MCF 10A (cell line): Measurements from ENCODE around the gene GLI2. TPM values are rescaled to one million over a fixed set of nuclear protein-coding genes. Genes with fewer than 3 reads are reported as not detected.

Experiments used
- BruUV-seq: library from RNA; stranded (reverse); fragments of 400-500 nt; replicated peaks from 2 replicates; lab custom pipeline; 2021; lab: Mats Ljungman, UMichigan
- CTCF ChIA-PET: fragments of 300-600 bp; sonication (Branson Sonifier 250); formaldehyde crosslinking; extraction: SDS; loops from one replicate; lab custom pipeline; 2021; ENCODE audit warnings: antibody characterized with exemption, inconsistent platforms; lab: Yijun Ruan, JAX
- POLR2A ChIA-PET: fragments of 300-600, 350-650 bp; sonication (Branson Sonifier 250); formaldehyde crosslinking; extraction: SDS; loops from one replicate; lab custom pipeline; 2020; ENCODE audit warnings: antibody characterized with exemption, inconsistent platforms; lab: Yijun Ruan, JAX
- DNase-seq: peaks from one replicate; pipeline ENCODE4 v3.0.0-alpha.2; 2018; ENCODE audit not compliant: unreplicated experiment
- H3K27ac Mint-ChIP-seq: one replicate; pipeline ENCODE4 v1.8.0; 2022; ENCODE audit warnings: mild to moderate bottlenecking, low read depth, mixed read lengths; ENCODE audit not compliant: unreplicated experiment
- H3K27me3 Mint-ChIP-seq: one replicate; pipeline ENCODE4 v1.8.0; 2022; ENCODE audit warnings: mixed read lengths; ENCODE audit not compliant: insufficient read depth, unreplicated experiment
- H3K36me3 Mint-ChIP-seq: one replicate; pipeline ENCODE4 v1.8.0; 2022; ENCODE audit warnings: mild to moderate bottlenecking, moderate library complexity, mixed read lengths; ENCODE audit not compliant: insufficient read depth, unreplicated experiment
- H3K4me1 Mint-ChIP-seq: one replicate; pipeline ENCODE4 v1.8.0; 2022; ENCODE audit warnings: mixed read lengths; ENCODE audit not compliant: insufficient read depth, unreplicated experiment
- H3K4me3 Mint-ChIP-seq: one replicate; pipeline ENCODE4 v1.8.0; 2022; ENCODE audit warnings: mild to moderate bottlenecking, moderate library complexity, mixed read lengths; ENCODE audit not compliant: unreplicated experiment
- H3K9me3 Mint-ChIP-seq: one replicate; pipeline ENCODE4 v1.8.0; 2022; ENCODE audit warnings: mixed read lengths; ENCODE audit not compliant: unreplicated experiment
- intact Hi-C: fragments of 100-400 bp; cut with micrococcal nuclease; formaldehyde crosslinking; loops from 2 replicates; pipeline ENCODE4 v1.14.1; 2022
- total RNA-seq: library from RNA; stranded (reverse); gene quantifications from 2 replicates; pipeline ENCODE4 v1.2.3, GENCODE V29; 2022
- TF ChIP-seq, protein P1 (sequence below): fragments of 200-600 bp; IDR thresholded peaks from one replicate; pipeline ENCODE4 v1.8.0; 2022; ENCODE audit warnings: antibody characterized with exemption, mild to moderate bottlenecking; ENCODE audit not compliant: unreplicated experiment

The GLI2 gene
- total RNA-seq, 1 experiment from 2014 or later: 0.61 TPM

DNA sequence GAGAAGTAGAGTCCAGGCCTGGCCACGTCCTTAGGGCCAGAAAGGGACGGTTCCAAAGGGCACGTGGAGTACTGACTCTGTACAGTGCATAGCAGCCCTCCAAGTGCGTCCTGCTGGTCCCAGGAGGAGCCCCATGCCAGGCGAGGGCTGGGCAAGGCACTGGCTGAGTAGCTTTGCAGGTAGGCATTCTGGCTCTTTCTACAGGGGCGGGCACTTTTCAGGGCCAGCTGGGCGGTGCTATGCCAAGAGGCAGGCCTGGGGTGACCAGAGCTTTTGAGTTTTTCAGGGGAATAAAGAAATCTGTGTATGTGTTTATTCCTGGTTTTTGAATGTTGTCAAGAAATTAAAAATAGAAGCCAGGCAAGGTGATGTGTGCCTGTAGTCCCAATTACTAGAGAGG lies 15.4 kb upstream of the GLI2 start:
- Mint-ChIP-seq H3K4me1 (peaks cover 13% of the 10 kb centered on the region), H3K9me3 (no peaks in the 10 kb centered on the region), H3K4me3 (no peak overlapping the region), H3K27me3 (no peaks in the 10 kb centered on the region), H3K36me3 (no peaks in the 10 kb centered on the region), H3K27ac (no peak overlapping the region)
- BruUV-seq: no TSS peak
- intact Hi-C loops: no loop called here
- DNase-seq: no peak
- ChIA-PET POLR2A (no interaction called here), CTCF (no interaction called here)
- TF ChIP-seq, protein P1, sequence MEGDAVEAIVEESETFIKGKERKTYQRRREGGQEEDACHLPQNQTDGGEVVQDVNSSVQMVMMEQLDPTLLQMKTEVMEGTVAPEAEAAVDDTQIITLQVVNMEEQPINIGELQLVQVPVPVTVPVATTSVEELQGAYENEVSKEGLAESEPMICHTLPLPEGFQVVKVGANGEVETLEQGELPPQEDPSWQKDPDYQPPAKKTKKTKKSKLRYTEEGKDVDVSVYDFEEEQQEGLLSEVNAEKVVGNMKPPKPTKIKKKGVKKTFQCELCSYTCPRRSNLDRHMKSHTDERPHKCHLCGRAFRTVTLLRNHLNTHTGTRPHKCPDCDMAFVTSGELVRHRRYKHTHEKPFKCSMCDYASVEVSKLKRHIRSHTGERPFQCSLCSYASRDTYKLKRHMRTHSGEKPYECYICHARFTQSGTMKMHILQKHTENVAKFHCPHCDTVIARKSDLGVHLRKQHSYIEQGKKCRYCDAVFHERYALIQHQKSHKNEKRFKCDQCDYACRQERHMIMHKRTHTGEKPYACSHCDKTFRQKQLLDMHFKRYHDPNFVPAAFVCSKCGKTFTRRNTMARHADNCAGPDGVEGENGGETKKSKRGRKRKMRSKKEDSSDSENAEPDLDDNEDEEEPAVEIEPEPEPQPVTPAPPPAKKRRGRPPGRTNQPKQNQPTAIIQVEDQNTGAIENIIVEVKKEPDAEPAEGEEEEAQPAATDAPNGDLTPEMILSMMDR: no peak

DNA sequence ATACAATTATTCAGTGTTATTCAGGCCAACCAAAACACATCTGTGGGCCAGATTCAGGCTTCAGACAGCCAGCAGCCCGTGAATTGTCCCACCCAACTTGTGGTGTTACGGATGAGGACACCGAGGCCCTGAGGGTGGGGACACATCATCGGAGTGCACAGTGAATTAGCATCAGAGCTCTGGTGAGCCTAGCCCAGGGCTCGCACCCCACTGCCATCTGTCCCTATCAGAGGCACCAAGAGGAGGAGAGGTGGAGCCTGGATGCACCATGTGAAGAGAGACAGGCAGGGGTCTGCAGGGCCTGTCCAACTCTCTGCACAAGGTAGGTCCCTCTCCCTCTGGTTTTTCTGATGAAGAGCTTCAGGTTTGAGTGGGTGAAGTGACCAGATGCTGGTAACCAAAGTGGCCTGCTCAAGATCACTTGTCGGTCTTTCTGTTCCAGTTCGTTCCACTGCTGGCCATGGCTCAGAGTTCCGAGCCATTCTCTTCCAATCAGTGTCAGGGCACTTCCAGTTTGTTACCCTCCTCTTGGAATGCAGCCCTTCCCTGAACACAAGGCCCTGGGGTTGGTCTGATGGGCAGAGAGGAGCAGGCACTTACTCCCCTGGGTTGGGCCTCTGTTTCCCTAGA lies 14.8 kb upstream of the GLI2 start:
- Mint-ChIP-seq H3K27ac (no peak overlapping the region), H3K36me3 (no peaks in the 10 kb centered on the region), H3K4me1 (peaks cover 13% of the 10 kb centered on the region), H3K4me3 (no peak overlapping the region), H3K27me3 (no peaks in the 10 kb centered on the region), H3K9me3 (no peaks in the 10 kb centered on the region)
- ChIA-PET CTCF (interaction anchor here (0.9 kb wide), 1 partner anchor 351 kb away, joined by 3 read pairs; no protein-coding TSS in a partner anchor), POLR2A (interaction anchor here (0.7 kb wide), 1 partner anchor 137 kb away, joined by 3 read pairs; no protein-coding TSS in a partner anchor)
- intact Hi-C loops: no loop called here
- no TSS peak for BruUV-seq
- TF ChIP-seq, protein P1: no peak
- DNase-seq: no peak

- no peaks in the 10 kb centered on the region for H3K27me3 Mint-ChIP-seq
Observed at GRCh38 chr2:120722246-120722567, 13.5 kb upstream of the GLI2 start.

More at GRCh38 chr2:120722246-120722567, 13.5 kb upstream of the GLI2 start:
- Mint-ChIP-seq H3K27ac (no peak overlapping the region), H3K36me3 (no peaks in the 10 kb centered on the region), H3K4me3 (no peak overlapping the region), H3K4me1 (peaks cover 13% of the 10 kb centered on the region), H3K9me3 (no peaks in the 10 kb centered on the region)
- POLR2A ChIA-PET: no interaction called here
- BruUV-seq: no TSS peak
- TF ChIP-seq, protein P1: no peak
- intact Hi-C loops: no loop called here
- CTCF ChIA-PET: interaction anchor here (0.6 to 1.1 kb wide), 2 partner anchors 31 to 398 kb away, joined by 3 read pairs; no protein-coding TSS in a partner anchor
- no peak for DNase-seq
